OCI-LY7 (cell line): ENCODE measurements around the gene ABCA2. TPM values are rescaled to one million over a fixed set of nuclear protein-coding genes. Genes with fewer than 3 reads are reported as not detected.

ENCODE experiments used
- BruUV-seq: library from RNA; stranded (reverse); fragments of 400-500 nt; replicated peaks from 2 replicates; lab custom pipeline; 2021; lab: Mats Ljungman, UMichigan
- CTCF ChIA-PET: fragments of 300-600 bp; sonication (Branson Sonifier 250); formaldehyde crosslinking; loops from one replicate; lab custom pipeline; 2022; ENCODE audit warnings: antibody characterized with exemption; ENCODE audit not compliant: unreplicated experiment; lab: Charles Lee
- POLR2A ChIA-PET: fragments of 300-600 bp; sonication (Branson Sonifier 250); formaldehyde crosslinking; loops from one replicate; lab custom pipeline; 2022; ENCODE audit warnings: antibody characterized with exemption; lab: Charles Lee
- DNase-seq: peaks from one replicate; pipeline ENCODE4 v3.0.0-alpha.2; 2015; ENCODE audit warnings: low spot score
- H2AFZ ChIP-seq: fragments of 200-600 bp; sonication (generic), shearing (Covaris generic); 2 replicates; pipeline ENCODE4 v1.6.1; 2014; ENCODE audit warnings: mild to moderate bottlenecking, antibody characterized with exemption, low read length, moderate library complexity
- H3K27ac ChIP-seq: fragments of 200-600 bp; sonication (generic); 2 replicates; pipeline ENCODE4 v1.5.1; 2014; ENCODE audit warnings: mixed run types, low read depth, mild to moderate bottlenecking, moderate library complexity, low read length, inconsistent platforms; ENCODE audit not compliant: poor library complexity, severe bottlenecking
- H3K36me3 ChIP-seq: fragments of 200-600 bp; sonication (generic); 2 replicates; pipeline ENCODE4 v1.6.1; 2014; ENCODE audit warnings: mild to moderate bottlenecking, antibody characterized with exemption, low read length, moderate library complexity, mixed read lengths; ENCODE audit not compliant: insufficient read depth
- H3K4me1 ChIP-seq: fragments of 200-600 bp; sonication (generic); 2 replicates; pipeline ENCODE4 v1.5.1; 2014; ENCODE audit warnings: mild to moderate bottlenecking, low read length; ENCODE audit not compliant: insufficient read depth, poor library complexity, severe bottlenecking
- H3K4me2 ChIP-seq: fragments of 200-600 bp; sonication (generic); 2 replicates; pipeline ENCODE4 v1.6.1; 2014; ENCODE audit warnings: mild to moderate bottlenecking, low read length
- H3K4me3 ChIP-seq: fragments of 200-600 bp; sonication (generic); 2 replicates; pipeline ENCODE4 v1.5.1; 2014; ENCODE audit warnings: mild to moderate bottlenecking, low read depth, low read length; ENCODE audit not compliant: poor library complexity, severe bottlenecking
- H3K79me2 ChIP-seq: fragments of 200-600 bp; sonication (generic); 2 replicates; pipeline ENCODE4 v1.6.1; 2016; ENCODE audit warnings: low read depth, mild to moderate bottlenecking, low read length, moderate library complexity, mixed read lengths; ENCODE audit not compliant: insufficient read depth
- H3K9me2 ChIP-seq: fragments of 200-600 bp; sonication (generic); 2 replicates; pipeline ENCODE4 v1.6.1; 2016; ENCODE audit warnings: mild to moderate bottlenecking, low read length, mixed read lengths; ENCODE audit not compliant: insufficient read depth
- H3K9me3 ChIP-seq: fragments of 200-600 bp; sonication (generic); 2 replicates; pipeline ENCODE4 v1.6.1; 2014; ENCODE audit warnings: mild to moderate bottlenecking, mixed run types, low read length, mixed read lengths
- H4K20me1 ChIP-seq: fragments of 200-600 bp; sonication (generic); 2 replicates; pipeline ENCODE4 v1.6.1; 2014; ENCODE audit warnings: mild to moderate bottlenecking, antibody characterized with exemption, low read length, moderate library complexity, mixed read lengths; ENCODE audit not compliant: insufficient read depth
- EZH2phosphoT487 ChIP-seq: fragments of 200-600 bp; sonication (generic); IDR thresholded peaks from 2 replicates; pipeline ENCODE4 v1.6.1; 2018; ENCODE audit warnings: low read depth, borderline replicate concordance, mild to moderate bottlenecking, mixed run types, antibody characterized with exemption, low read length, moderate library complexity, mixed read lengths
- intact Hi-C: fragments of 100-400 bp; cut with micrococcal nuclease; formaldehyde crosslinking; loops from one replicate; pipeline ENCODE4 v1.10.0; 2022; ENCODE audit not compliant: unreplicated experiment
- total RNA-seq, 2 experiments: library from RNA; depleted of rRNA in 1 of 2; stranded (reverse); fragments of >200 nt in 1 of 2; shearing (Covaris generic) in 1 of 2; gene quantifications; 2 replicates each; pipeline ENCODE4 v1.2.3, GENCODE V29; 2014 to 2022
- TF ChIP-seq, protein P1 (sequence below): fragments of 200-600 bp; sonication (generic); conservative IDR thresholded peaks from 2 replicates; pipeline ENCODE4 v1.5.1; 2014; ENCODE audit warnings: mild to moderate bottlenecking, antibody characterized with exemption, low read length, moderate library complexity, mixed read lengths

The ABCA2 gene
- total RNA-seq, 2 experiments from 2014 or later, result 4.1 to 10.6 TPM

DNA sequence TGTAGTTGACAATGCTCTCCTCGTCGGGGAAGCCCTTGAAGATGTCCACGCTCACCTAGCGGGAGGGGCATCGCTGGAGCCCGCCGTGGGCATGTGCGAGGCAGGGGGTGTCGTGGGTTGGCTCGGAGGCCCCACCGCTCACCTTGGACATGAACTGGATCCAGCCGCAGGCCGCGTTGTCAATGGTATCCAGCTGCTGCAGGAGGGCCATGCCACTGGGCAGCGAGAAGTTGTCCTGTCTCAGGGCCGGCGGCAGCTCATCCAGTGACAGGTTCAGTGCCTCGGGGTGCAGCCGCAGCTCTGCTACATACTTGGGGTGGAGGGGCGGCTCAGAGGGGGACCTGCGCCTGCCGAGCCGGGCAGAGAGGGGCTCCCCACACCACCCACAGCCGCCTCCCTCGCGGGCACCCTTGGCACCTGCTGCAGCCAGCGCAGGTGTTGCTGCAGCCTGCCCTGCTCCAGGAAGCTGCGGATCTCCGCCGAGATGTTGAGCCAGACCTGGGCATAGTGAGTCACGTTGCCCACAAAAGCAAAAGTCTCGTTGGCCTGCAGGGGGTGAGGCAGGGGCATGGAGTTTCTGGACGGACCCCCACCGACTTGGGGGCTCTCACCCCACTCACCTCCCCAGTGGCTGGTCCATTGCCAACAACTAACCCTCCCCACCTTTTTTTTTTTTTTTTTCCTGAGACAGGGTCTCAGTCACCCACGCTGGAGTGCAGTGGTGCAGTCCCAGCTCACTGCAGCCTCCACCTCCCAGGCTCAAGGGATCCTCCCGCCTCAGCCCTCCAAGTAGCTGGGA, 9.1 kb downstream of the ABCA2 start:
- no peaks in the 10 kb centered on the region for H3K9me3 ChIP-seq
- ChIA-PET POLR2A (interaction anchor here (0.6 kb wide), 2 partner anchors 26 to 352 kb away, joined by 3 to 4 read pairs; no protein-coding TSS in a partner anchor), CTCF (no interaction called here)
- H2AFZ ChIP-seq, result no peak overlapping the region
- intact Hi-C loops, result no loop called here
- no peaks in the 10 kb centered on the region for H3K79me2 ChIP-seq
- H4K20me1 ChIP-seq, result no peaks in the 10 kb centered on the region
- BruUV-seq, result no TSS peak
- H3K27ac ChIP-seq, result no peak overlapping the region
- H3K9me2 ChIP-seq, result no peaks in the 10 kb centered on the region
- H3K4me1 ChIP-seq, result peaks cover 10% of the 10 kb centered on the region
- no peaks in the 10 kb centered on the region for H3K36me3 ChIP-seq
- no peak for DNase-seq
- H3K4me2 ChIP-seq, result no peak overlapping the region
- no peak overlapping the region for H3K4me3 ChIP-seq
- TF ChIP-seq EZH2phosphoT487, result no peak
- TF ChIP-seq, protein P1, sequence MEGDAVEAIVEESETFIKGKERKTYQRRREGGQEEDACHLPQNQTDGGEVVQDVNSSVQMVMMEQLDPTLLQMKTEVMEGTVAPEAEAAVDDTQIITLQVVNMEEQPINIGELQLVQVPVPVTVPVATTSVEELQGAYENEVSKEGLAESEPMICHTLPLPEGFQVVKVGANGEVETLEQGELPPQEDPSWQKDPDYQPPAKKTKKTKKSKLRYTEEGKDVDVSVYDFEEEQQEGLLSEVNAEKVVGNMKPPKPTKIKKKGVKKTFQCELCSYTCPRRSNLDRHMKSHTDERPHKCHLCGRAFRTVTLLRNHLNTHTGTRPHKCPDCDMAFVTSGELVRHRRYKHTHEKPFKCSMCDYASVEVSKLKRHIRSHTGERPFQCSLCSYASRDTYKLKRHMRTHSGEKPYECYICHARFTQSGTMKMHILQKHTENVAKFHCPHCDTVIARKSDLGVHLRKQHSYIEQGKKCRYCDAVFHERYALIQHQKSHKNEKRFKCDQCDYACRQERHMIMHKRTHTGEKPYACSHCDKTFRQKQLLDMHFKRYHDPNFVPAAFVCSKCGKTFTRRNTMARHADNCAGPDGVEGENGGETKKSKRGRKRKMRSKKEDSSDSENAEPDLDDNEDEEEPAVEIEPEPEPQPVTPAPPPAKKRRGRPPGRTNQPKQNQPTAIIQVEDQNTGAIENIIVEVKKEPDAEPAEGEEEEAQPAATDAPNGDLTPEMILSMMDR, result no peak

DNA sequence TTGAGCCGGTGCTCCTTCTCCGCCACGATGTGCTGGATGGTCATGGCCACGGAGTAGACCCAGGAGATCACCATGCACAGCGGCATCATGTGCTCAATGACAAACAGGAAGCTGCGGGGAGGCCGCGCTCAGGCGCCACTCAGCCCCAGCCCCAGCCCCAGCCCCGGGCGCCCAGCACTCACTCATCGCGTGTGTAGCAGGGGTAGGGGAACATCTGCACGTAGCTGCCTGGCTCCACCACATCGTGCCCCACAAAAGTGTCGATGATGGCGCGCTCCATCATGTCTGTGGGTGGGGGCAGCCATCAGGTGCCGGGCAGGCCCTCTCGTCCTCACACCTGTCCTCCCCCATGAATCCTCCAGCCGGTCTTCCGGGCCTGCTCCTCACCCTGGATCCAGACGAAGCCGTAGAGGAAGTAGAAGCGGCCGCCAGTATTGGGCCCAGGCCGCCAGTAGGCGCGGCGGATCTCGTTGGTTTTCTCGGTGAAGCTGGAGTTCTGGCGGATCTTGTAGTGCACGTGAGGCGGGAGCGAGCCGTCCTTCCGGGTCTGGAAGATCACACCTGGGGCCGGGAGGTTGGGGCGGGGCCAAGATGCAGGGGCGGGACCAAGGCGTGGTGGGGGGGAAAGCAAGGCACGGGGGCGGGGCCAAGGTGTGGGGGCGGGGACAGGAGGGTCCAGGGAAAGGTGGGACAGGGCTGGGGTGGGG, 10.1 kb downstream of the ABCA2 start:
- DNase-seq, result no peak
- POLR2A ChIA-PET, result no interaction called here

More for the DNA sequence above, 10.1 kb downstream of the ABCA2 start:
- H3K79me2 ChIP-seq, result no peaks in the 10 kb centered on the region
- peaks cover 10% of the 10 kb centered on the region for H3K4me1 ChIP-seq
- H3K9me2 ChIP-seq, result no peaks in the 10 kb centered on the region
- no peak overlapping the region for H3K4me2 ChIP-seq
- H2AFZ ChIP-seq, result no peak overlapping the region
- H4K20me1 ChIP-seq, result no peaks in the 10 kb centered on the region
- no TSS peak for BruUV-seq
- no peak for TF ChIP-seq EZH2phosphoT487
- TF ChIP-seq, protein P1, result no peak
- no peak overlapping the region for H3K27ac ChIP-seq
- no peak overlapping the region for H3K4me3 ChIP-seq
- no peaks in the 10 kb centered on the region for H3K36me3 ChIP-seq
- CTCF ChIA-PET, result no interaction called here
- no peaks in the 10 kb centered on the region for H3K9me3 ChIP-seq
- intact Hi-C loops, result no loop called here
